Liver (tissue), 3 donors: ENCODE results near the gene UBIAD1.

ENCODE experiments used
- EGR1 ChIP-seq, 2 donors: IDR thresholded peaks; 2 replicates each; pipeline ENCODE4 v1.6.1; 2016 to 2018; ENCODE audit warnings: antibody characterized with exemption in 2 of 2, low read depth in 2 of 2
- FOXA1 ChIP-seq: IDR thresholded peaks from 2 replicates; pipeline ENCODE4 v1.6.1; 2016; ENCODE audit warnings: antibody characterized with exemption
- GABPA ChIP-seq, 2 donors: IDR thresholded peaks in 1 of 2; conservative IDR thresholded peaks in 1 of 2; 2 replicates each; pipeline ENCODE4 v1.6.1; 2016; ENCODE audit warnings: antibody characterized with exemption in 2 of 2, mild to moderate bottlenecking in 1 of 2, moderate library complexity in 1 of 2
- JUND ChIP-seq, 2 donors: IDR thresholded peaks; 2 replicates each; pipeline ENCODE4 v1.6.1; 2016; ENCODE audit warnings: antibody characterized with exemption in 2 of 2
- RAD21 ChIP-seq, 2 donors: IDR thresholded peaks; 2 replicates each; pipeline ENCODE4 v1.6.1; 2016; ENCODE audit warnings: antibody characterized with exemption in 2 of 2, mild to moderate bottlenecking in 2 of 2
- RXRA ChIP-seq, 2 donors: IDR thresholded peaks; 2 replicates each; pipeline ENCODE4 v1.6.1; 2017 to 2018; ENCODE audit warnings: antibody characterized with exemption in 2 of 2, mild to moderate bottlenecking in 1 of 2
- SP1 ChIP-seq: IDR thresholded peaks from 2 replicates; pipeline ENCODE4 v1.6.1; 2018; ENCODE audit warnings: antibody characterized with exemption, mild to moderate bottlenecking
- TAF1 ChIP-seq: conservative IDR thresholded peaks from 2 replicates; pipeline ENCODE4 v1.6.1; 2016; ENCODE audit warnings: antibody characterized with exemption, mild to moderate bottlenecking
- YY1 ChIP-seq: IDR thresholded peaks from 2 replicates; pipeline ENCODE4 v1.6.1; 2016; ENCODE audit warnings: antibody characterized with exemption, mild to moderate bottlenecking
- TF ChIP-seq, protein P1 (sequence below): fragments of 150-350 bp; IDR thresholded peaks from 2 replicates; pipeline ENCODE4 v1.5.1; 2017; ENCODE audit warnings: improper control_type of control experiment, low read depth, low read length; ENCODE audit not compliant: missing input control
- TF ChIP-seq, protein P2 (sequence below): IDR thresholded peaks from 2 replicates; pipeline ENCODE4 v1.6.1; 2016; ENCODE audit warnings: antibody characterized with exemption, mild to moderate bottlenecking
- TF ChIP-seq, protein P3 (sequence below): IDR thresholded peaks from 2 replicates; pipeline ENCODE4 v1.6.1; 2016; ENCODE audit warnings: antibody characterized with exemption
- TF ChIP-seq, protein P4 (sequence below): IDR thresholded peaks from 2 replicates; pipeline ENCODE4 v1.6.1; 2016; ENCODE audit warnings: antibody characterized with exemption
- TF ChIP-seq, protein P5 (sequence below): IDR thresholded peaks from 2 replicates; pipeline ENCODE4 v1.6.1; 2016; ENCODE audit warnings: antibody characterized with exemption
- donor health status: healthy.
- donor health status: healthy.

DNA sequence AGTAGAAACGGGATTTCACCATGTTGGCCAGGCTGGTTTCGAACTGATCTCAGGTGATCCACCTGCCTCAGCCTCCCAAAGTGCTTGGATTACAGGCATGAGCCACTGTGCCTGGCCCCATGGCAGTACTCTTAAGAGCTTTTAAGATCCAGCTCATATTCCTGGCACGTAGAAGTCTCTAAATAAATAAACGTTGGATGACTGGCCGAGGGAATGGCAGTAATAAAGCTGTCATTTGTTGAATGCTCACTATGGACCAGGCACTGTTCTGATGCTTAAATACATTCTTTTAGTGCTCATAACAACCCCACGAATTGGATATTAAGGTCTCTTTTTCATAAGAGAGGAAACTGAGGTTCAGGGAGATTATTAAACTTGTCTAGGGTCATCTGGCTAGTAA is 20.9 kb downstream of the UBIAD1 start:
- TF ChIP-seq, protein P1, sequence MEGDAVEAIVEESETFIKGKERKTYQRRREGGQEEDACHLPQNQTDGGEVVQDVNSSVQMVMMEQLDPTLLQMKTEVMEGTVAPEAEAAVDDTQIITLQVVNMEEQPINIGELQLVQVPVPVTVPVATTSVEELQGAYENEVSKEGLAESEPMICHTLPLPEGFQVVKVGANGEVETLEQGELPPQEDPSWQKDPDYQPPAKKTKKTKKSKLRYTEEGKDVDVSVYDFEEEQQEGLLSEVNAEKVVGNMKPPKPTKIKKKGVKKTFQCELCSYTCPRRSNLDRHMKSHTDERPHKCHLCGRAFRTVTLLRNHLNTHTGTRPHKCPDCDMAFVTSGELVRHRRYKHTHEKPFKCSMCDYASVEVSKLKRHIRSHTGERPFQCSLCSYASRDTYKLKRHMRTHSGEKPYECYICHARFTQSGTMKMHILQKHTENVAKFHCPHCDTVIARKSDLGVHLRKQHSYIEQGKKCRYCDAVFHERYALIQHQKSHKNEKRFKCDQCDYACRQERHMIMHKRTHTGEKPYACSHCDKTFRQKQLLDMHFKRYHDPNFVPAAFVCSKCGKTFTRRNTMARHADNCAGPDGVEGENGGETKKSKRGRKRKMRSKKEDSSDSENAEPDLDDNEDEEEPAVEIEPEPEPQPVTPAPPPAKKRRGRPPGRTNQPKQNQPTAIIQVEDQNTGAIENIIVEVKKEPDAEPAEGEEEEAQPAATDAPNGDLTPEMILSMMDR = no peak
- TF ChIP-seq FOXA1 (no peak), SP1 (no peak), GABPA (IDR thresholded peaks at IDR 0.05 in 1 of 2, conservative IDR thresholded peaks at IDR 0.05 in 1 of 2) (no peak), TAF1 (no peak), EGR1 (IDR thresholded peaks at IDR 0.05; ENCODE audit: low read depth in 2 of 2) (no peak), JUND (IDR thresholded peaks at IDR 0.05) (no peak), RAD21 (IDR thresholded peaks at IDR 0.05) (no peak), YY1 (no peak), RXRA (IDR thresholded peaks at IDR 0.05) (no peak)
- TF ChIP-seq, protein P2, sequence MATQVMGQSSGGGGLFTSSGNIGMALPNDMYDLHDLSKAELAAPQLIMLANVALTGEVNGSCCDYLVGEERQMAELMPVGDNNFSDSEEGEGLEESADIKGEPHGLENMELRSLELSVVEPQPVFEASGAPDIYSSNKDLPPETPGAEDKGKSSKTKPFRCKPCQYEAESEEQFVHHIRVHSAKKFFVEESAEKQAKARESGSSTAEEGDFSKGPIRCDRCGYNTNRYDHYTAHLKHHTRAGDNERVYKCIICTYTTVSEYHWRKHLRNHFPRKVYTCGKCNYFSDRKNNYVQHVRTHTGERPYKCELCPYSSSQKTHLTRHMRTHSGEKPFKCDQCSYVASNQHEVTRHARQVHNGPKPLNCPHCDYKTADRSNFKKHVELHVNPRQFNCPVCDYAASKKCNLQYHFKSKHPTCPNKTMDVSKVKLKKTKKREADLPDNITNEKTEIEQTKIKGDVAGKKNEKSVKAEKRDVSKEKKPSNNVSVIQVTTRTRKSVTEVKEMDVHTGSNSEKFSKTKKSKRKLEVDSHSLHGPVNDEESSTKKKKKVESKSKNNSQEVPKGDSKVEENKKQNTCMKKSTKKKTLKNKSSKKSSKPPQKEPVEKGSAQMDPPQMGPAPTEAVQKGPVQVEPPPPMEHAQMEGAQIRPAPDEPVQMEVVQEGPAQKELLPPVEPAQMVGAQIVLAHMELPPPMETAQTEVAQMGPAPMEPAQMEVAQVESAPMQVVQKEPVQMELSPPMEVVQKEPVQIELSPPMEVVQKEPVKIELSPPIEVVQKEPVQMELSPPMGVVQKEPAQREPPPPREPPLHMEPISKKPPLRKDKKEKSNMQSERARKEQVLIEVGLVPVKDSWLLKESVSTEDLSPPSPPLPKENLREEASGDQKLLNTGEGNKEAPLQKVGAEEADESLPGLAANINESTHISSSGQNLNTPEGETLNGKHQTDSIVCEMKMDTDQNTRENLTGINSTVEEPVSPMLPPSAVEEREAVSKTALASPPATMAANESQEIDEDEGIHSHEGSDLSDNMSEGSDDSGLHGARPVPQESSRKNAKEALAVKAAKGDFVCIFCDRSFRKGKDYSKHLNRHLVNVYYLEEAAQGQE = no peak
- TF ChIP-seq, protein P3, sequence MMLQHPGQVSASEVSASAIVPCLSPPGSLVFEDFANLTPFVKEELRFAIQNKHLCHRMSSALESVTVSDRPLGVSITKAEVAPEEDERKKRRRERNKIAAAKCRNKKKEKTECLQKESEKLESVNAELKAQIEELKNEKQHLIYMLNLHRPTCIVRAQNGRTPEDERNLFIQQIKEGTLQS = no peak
- TF ChIP-seq, protein P4, sequence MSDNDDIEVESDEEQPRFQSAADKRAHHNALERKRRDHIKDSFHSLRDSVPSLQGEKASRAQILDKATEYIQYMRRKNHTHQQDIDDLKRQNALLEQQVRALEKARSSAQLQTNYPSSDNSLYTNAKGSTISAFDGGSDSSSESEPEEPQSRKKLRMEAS = no peak
- TF ChIP-seq, protein P5, sequence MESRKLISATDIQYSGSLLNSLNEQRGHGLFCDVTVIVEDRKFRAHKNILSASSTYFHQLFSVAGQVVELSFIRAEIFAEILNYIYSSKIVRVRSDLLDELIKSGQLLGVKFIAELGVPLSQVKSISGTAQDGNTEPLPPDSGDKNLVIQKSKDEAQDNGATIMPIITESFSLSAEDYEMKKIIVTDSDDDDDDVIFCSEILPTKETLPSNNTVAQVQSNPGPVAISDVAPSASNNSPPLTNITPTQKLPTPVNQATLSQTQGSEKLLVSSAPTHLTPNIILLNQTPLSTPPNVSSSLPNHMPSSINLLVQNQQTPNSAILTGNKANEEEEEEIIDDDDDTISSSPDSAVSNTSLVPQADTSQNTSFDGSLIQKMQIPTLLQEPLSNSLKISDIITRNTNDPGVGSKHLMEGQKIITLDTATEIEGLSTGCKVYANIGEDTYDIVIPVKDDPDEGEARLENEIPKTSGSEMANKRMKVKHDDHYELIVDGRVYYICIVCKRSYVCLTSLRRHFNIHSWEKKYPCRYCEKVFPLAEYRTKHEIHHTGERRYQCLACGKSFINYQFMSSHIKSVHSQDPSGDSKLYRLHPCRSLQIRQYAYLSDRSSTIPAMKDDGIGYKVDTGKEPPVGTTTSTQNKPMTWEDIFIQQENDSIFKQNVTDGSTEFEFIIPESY = no peak
